Gastroesophageal sphincter (tissue), 3 donors: ENCODE measurements around the gene SASH3.

Experiments used
- EP300 ChIP-seq: sonication (generic); formaldehyde crosslinking; IDR thresholded peaks from one replicate; pipeline ENCODE4 v1.6.1; 2017; ENCODE audit warnings: antibody characterized with exemption, mild to moderate bottlenecking
- POLR2A ChIP-seq, 2 donors: fragments of 450-650 bp; IDR thresholded peaks; one replicate each; pipeline ENCODE4 v1.6.1; 2017; ENCODE audit warnings: antibody characterized with exemption in 2 of 2, mild to moderate bottlenecking in 2 of 2, moderate library complexity in 1 of 2
- POLR2AphosphoS5 ChIP-seq: sonication (generic); formaldehyde crosslinking; IDR thresholded peaks from one replicate; pipeline ENCODE4 v1.6.1; 2017; ENCODE audit warnings: antibody characterized with exemption
- TF ChIP-seq, protein P1 (sequence below), 4 experiments: fragments of 200-600 bp in 2 of 4; fragments of 450-650 bp in 2 of 4; sonication (generic) in 1 of 4; IDR thresholded peaks; one replicate each; pipeline ENCODE4 v1.5.1; 2017 to 2019; ENCODE audit warnings: antibody characterized with exemption in 4 of 4, mild to moderate bottlenecking in 2 of 4, moderate library complexity in 2 of 4

DNA sequence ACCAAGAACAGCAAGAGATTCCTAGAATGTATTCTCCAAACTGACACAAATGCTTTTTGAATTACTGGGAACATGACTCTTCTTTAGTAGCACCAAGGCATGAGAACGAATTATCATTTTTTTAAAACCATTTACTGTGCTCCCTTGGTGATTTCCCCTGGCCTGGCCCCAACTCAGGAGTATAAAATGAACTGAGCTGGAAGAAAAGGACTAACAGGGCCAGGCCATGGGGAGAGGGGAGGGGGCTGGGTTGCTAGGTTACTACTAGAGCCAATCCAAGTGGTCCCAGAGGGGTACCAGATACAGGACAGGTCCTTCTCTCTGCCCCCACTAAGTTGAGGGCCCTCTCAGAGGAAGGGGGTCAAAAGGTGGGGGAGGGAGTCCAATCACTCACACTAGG lies 23.1 kb downstream of the SASH3 start:
- TF ChIP-seq, protein P1, sequence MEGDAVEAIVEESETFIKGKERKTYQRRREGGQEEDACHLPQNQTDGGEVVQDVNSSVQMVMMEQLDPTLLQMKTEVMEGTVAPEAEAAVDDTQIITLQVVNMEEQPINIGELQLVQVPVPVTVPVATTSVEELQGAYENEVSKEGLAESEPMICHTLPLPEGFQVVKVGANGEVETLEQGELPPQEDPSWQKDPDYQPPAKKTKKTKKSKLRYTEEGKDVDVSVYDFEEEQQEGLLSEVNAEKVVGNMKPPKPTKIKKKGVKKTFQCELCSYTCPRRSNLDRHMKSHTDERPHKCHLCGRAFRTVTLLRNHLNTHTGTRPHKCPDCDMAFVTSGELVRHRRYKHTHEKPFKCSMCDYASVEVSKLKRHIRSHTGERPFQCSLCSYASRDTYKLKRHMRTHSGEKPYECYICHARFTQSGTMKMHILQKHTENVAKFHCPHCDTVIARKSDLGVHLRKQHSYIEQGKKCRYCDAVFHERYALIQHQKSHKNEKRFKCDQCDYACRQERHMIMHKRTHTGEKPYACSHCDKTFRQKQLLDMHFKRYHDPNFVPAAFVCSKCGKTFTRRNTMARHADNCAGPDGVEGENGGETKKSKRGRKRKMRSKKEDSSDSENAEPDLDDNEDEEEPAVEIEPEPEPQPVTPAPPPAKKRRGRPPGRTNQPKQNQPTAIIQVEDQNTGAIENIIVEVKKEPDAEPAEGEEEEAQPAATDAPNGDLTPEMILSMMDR (IDR thresholded peaks at IDR 0.05) = no peak
- TF ChIP-seq POLR2AphosphoS5 = no peak
- no peak for TF ChIP-seq POLR2A (IDR thresholded peaks at IDR 0.05)
- no peak for TF ChIP-seq EP300
